Measurements from ENCODE around the gene CYB5R2.

DNA sequence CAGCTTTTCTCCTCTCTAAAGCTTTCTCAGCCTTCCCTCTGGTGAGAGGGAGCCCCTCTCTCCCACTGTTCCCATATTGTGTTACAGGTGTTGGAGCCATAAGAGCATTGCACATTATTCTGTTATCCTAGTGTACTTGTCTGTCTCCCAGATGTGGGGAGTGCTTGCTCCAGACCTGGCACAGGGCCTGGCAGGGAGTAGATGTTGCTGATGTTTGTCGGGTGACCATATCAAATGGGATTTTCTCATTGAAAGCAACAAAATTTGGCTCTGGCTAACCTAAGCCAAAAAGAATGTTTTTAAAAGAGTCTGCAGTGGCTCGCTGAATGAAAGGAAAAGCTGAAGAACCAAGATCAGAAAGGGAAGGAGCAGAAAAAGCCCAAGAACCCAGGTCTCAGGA lies 41.1 kb downstream of the CYB5R2 start:
- TF ChIP-seq CTCF (conservative IDR thresholded peaks at IDR 0.05; ENCODE audit: low read length) (no peak), EZH2phosphoT487 (IDR thresholded peaks at IDR 0.05; ENCODE audit: borderline replicate concordance) (no peak)

Data from Loucy (cell line).